H1 (cell line): ENCODE measurements around the gene GSTCD. TPM values are rescaled to one million over a fixed set of nuclear protein-coding genes. Genes with fewer than 3 reads are reported as not detected.
A peak's percentile ranks its signal among the peaks of the same experiment; 100 is the strongest.

Experiments
- CTCF ChIA-PET: fragments of 300-600 bp; sonication (Branson Sonifier 250); formaldehyde crosslinking; loops from one replicate; lab custom pipeline; 2021; ENCODE audit not compliant: partially characterized antibody; lab: Charles Lee
- POLR2A ChIA-PET: fragments of 300-600 bp; sonication (Branson Sonifier 250); formaldehyde crosslinking; loops from one replicate; lab custom pipeline; 2021; ENCODE audit warnings: inconsistent platforms; ENCODE audit not compliant: partially characterized antibody; lab: Charles Lee
- DNase-seq, 2 experiments: peaks; one replicate each; pipeline versions ENCODE4 v3.0.0 to v3.0.0-alpha.2; 2010 to 2022; ENCODE audit warnings: low spot score in 2 of 2, low read depth in 1 of 2, mixed read lengths in 1 of 2
- FAIRE-seq: peaks from 2 replicates; lab custom pipeline; 2011; peaks lifted over from hg19 to GRCh38; lab: Jason Lieb, UNC
- H2AFZ ChIP-seq: 2 replicates; pipeline ENCODE4 v1.8.1; 2012; ENCODE audit warnings: low read length, inconsistent platforms
- H2AK5ac ChIP-seq: 2 replicates; pipeline ENCODE4 v1.6.1; 2013; ENCODE audit warnings: low read depth, low read length
- H2BK120ac ChIP-seq: replicated peaks from 2 replicates; pipeline ENCODE3; 2013; ENCODE audit warnings: low read depth, low read length, inconsistent platforms
- H2BK12ac ChIP-seq: 2 replicates; pipeline ENCODE4 v1.6.1; 2013; ENCODE audit warnings: low read depth, low read length
- H2BK15ac ChIP-seq: 2 replicates; pipeline ENCODE4 v1.6.1; 2013; ENCODE audit warnings: low read length
- H2BK20ac ChIP-seq: 2 replicates; pipeline ENCODE4 v1.6.1; 2013; ENCODE audit warnings: low read length
- H2BK5ac ChIP-seq: 2 replicates; pipeline ENCODE4 v1.6.1; 2013; ENCODE audit warnings: low read depth, low read length
- H3K14ac ChIP-seq: 2 replicates; pipeline ENCODE4 v1.6.1; 2013; ENCODE audit warnings: inconsistent platforms; ENCODE audit not compliant: insufficient read length
- H3K18ac ChIP-seq: 2 replicates; pipeline ENCODE4 v1.6.1; 2013; ENCODE audit warnings: low read length; ENCODE audit errors: extremely low read depth
- H3K23ac ChIP-seq: 2 replicates; pipeline ENCODE4 v1.6.1; 2013; ENCODE audit warnings: inconsistent platforms; ENCODE audit not compliant: insufficient read length
- H3K23me2 ChIP-seq: 2 replicates; pipeline ENCODE4 v1.6.1; 2013; ENCODE audit warnings: low read depth, low read length
- H3K27ac ChIP-seq: 2 replicates; pipeline ENCODE4 v1.6.1; 2011; ENCODE audit warnings: low read depth, low read length, inconsistent platforms
- H3K27me3 ChIP-seq, 4 experiments: replicated peaks in 1 of 4; 1 replicate in 1 of 4; 2 replicates in 3 of 4; pipeline versions ENCODE4 v1.6.1 to v1.8.1; 2011 to 2013; ENCODE audit warnings: low read length in 3 of 4, mild to moderate bottlenecking in 3 of 4, inconsistent platforms in 2 of 4, mixed read lengths in 2 of 4, moderate library complexity in 1 of 4; ENCODE audit not compliant: control insufficient read depth in 3 of 4, insufficient read depth in 3 of 4; ENCODE audit errors: extremely low read depth in 1 of 4
- H3K36me3 ChIP-seq, 4 experiments: 2 replicates each; pipeline versions ENCODE4 v1.6.1 to v1.8.1; 2011 to 2013; ENCODE audit warnings: mild to moderate bottlenecking in 4 of 4, low read length in 3 of 4, moderate library complexity in 2 of 4, control low read depth in 1 of 4, inconsistent platforms in 1 of 4; ENCODE audit not compliant: insufficient read depth in 4 of 4, control insufficient read depth in 2 of 4
- H3K4ac ChIP-seq: replicated peaks from 2 replicates; pipeline ENCODE3; 2013; ENCODE audit warnings: low read length, low read depth, mixed read lengths, inconsistent platforms; ENCODE audit not compliant: insufficient read length
- H3K4me1 ChIP-seq, 4 experiments: replicated peaks in 1 of 4; 1 replicate in 1 of 4; 2 replicates in 3 of 4; pipeline versions ENCODE4 v1.6.1 to v1.8.1; 2011 to 2013; ENCODE audit warnings: low read length in 3 of 4, inconsistent platforms in 2 of 4, mixed read lengths in 1 of 4; ENCODE audit not compliant: insufficient read depth in 4 of 4, control insufficient read depth in 3 of 4
- H3K4me2 ChIP-seq, 2 experiments: 2 replicates each; pipeline versions ENCODE4 v1.6.1 to v1.8.1; 2011 to 2013; ENCODE audit warnings: low read depth in 2 of 2, low read length in 2 of 2, control low read depth in 1 of 2, inconsistent platforms in 1 of 2, mild to moderate bottlenecking in 1 of 2; ENCODE audit not compliant: insufficient read depth in 1 of 2
- H3K4me3 ChIP-seq, 4 experiments: fragments of 200-600, 300-600 bp in 1 of 4; sonication (generic), shearing (Covaris generic), sonication (Bioruptor Twin) in 1 of 4; 2 replicates each; pipeline versions ENCODE4 v1.5.1 to v1.8.1; 2011 to 2016; ENCODE audit warnings: low read length in 4 of 4, low read depth in 3 of 4, control low read depth in 2 of 4, inconsistent platforms in 2 of 4, mild to moderate bottlenecking in 2 of 4, mixed read lengths in 1 of 4, moderate library complexity in 1 of 4; ENCODE audit not compliant: insufficient read depth in 2 of 4; ENCODE audit errors: extremely low read depth in 1 of 4
- H3K56ac ChIP-seq: replicated peaks from 2 replicates; pipeline ENCODE3; 2013; ENCODE audit warnings: low read depth, mild to moderate bottlenecking, mixed read lengths, low read length, inconsistent platforms; ENCODE audit not compliant: insufficient read length
- H3K79me1 ChIP-seq: 2 replicates; pipeline ENCODE4 v1.6.1; 2013; ENCODE audit warnings: low read depth, low read length, control low read depth
- H3K79me2 ChIP-seq, 2 experiments: 2 replicates each; pipeline versions ENCODE4 v1.6.1 to v1.8.1; 2012 to 2013; ENCODE audit warnings: low read length in 2 of 2, mild to moderate bottlenecking in 2 of 2, inconsistent platforms in 1 of 2; ENCODE audit not compliant: insufficient read depth in 2 of 2, control insufficient read depth in 1 of 2
- H3K9ac ChIP-seq, 4 experiments: replicated peaks in 1 of 4; 1 replicate in 1 of 4; 2 replicates in 3 of 4; pipeline versions ENCODE4 v1.6.1 to v1.8.1; 2011 to 2013; ENCODE audit warnings: low read depth in 3 of 4, low read length in 3 of 4, control low read depth in 2 of 4, mild to moderate bottlenecking in 2 of 4, moderate library complexity in 2 of 4, inconsistent platforms in 1 of 4; ENCODE audit errors: extremely low read depth in 1 of 4
- H3K9me3 ChIP-seq, 2 experiments: 2 replicates each; pipeline versions ENCODE4 v1.6.1 to v1.8.1; 2012 to 2013; ENCODE audit warnings: mild to moderate bottlenecking in 2 of 2, moderate library complexity in 2 of 2, control low read depth in 1 of 2, inconsistent platforms in 1 of 2, low read depth in 1 of 2, low read length in 1 of 2, mixed read lengths in 1 of 2; ENCODE audit not compliant: insufficient read depth in 2 of 2
- H4K20me1 ChIP-seq, 2 experiments: replicated peaks in 1 of 2; 2 replicates each; pipeline versions ENCODE3 to v1.8.1; 2011 to 2013; ENCODE audit warnings: inconsistent platforms in 2 of 2, low read length in 2 of 2, mild to moderate bottlenecking in 1 of 2; ENCODE audit not compliant: insufficient read depth in 2 of 2, control insufficient read depth in 1 of 2
- H4K5ac ChIP-seq: 2 replicates; pipeline ENCODE4 v1.6.1; 2013; ENCODE audit warnings: low read length, low read depth, mixed read lengths, inconsistent platforms; ENCODE audit not compliant: insufficient read length
- H4K8ac ChIP-seq: 2 replicates; pipeline ENCODE4 v1.8.0; 2013; ENCODE audit warnings: mild to moderate bottlenecking, moderate library complexity, low read length, inconsistent platforms; ENCODE audit not compliant: insufficient read depth; ENCODE audit errors: extremely low read depth
- H4K91ac ChIP-seq: replicated peaks from 2 replicates; pipeline ENCODE3; 2013; ENCODE audit warnings: low read length, mixed read lengths, inconsistent platforms; ENCODE audit not compliant: insufficient read length
- MAX ChIP-seq: IDR thresholded peaks from 2 replicates; pipeline ENCODE4 v1.6.1; 2012; ENCODE audit warnings: inconsistent platforms
- POLR2AphosphoS5 ChIP-seq: IDR thresholded peaks from 2 replicates; pipeline ENCODE4 v1.6.1; 2011; ENCODE audit warnings: low read depth, low read length
- RBBP5 ChIP-seq: IDR thresholded peaks from 2 replicates; pipeline ENCODE4 v1.7.1; 2012; ENCODE audit warnings: low read depth, mild to moderate bottlenecking, inconsistent platforms, low read length, moderate library complexity, borderline replicate concordance
- RNF2 ChIP-seq: fragments of 200-900, 300-1000 bp; sonication (generic); IDR thresholded peaks from 2 replicates; pipeline ENCODE4 v1.7.1; 2016; ENCODE audit warnings: borderline replicate concordance, low read depth, mild to moderate bottlenecking, antibody characterized with exemption, low read length; ENCODE audit not compliant: poor library complexity, severe bottlenecking; ENCODE audit errors: missing control alignments
- SP4 ChIP-seq: IDR thresholded peaks from 2 replicates; pipeline ENCODE4 v1.6.1; 2012; ENCODE audit warnings: low read length, inconsistent platforms
- SUZ12 ChIP-seq: fragments of 200-600 bp; sonication (generic); IDR thresholded peaks from 2 replicates; pipeline ENCODE4 v1.6.1; 2012; ENCODE audit warnings: mild to moderate bottlenecking, inconsistent platforms, low read length, moderate library complexity, mixed read lengths
- TAF1 ChIP-seq: IDR thresholded peaks from 2 replicates; pipeline ENCODE4 v1.6.1; 2011; ENCODE audit warnings: mild to moderate bottlenecking, low read depth, low read length
- WGBS, 2 experiments: shearing (Covaris generic) in 1 of 2; methylation state at CpG; one replicate each; pipeline versions ENCODE4 v1.1.6 to v1.1.7; 2013 to 2015; ENCODE audit warnings: low lambda C conversion rate in 2 of 2, mixed read lengths in 2 of 2, inconsistent platforms in 1 of 2, low coverage in 1 of 2, missing lambda C conversion rate in 1 of 2; ENCODE audit not compliant: insufficient replicate concordance in 2 of 2, insufficient coverage in 1 of 2, insufficient read length in 1 of 2; ENCODE audit errors: extremely low coverage in 1 of 2, missing lambda C conversion rate in 1 of 2; 5-methylcytosine and 5-hydroxymethylcytosine counted together
- polyA plus RNA-seq, 7 experiments: library from polyadenylated mRNA; depleted of rRNA in 3 of 7; stranded (reverse) in 5 of 7; unstranded in 2 of 7; fragments of >200 nt in 5 of 7; fragments of 200-250 nt in 2 of 7; gene quantifications; 1 replicate in 5 of 7; 2 replicates in 1 of 7; 4 replicates in 1 of 7; pipeline versions ENCODE4 v1.2.1 to v1.2.3, GENCODE V29; 2011 to 2013; ENCODE audit warnings: missing spikeins in 2 of 7, mixed read lengths in 2 of 7
- total RNA-seq: library from RNA; stranded (reverse); fragmentation: NEBNext Ultra II Directional; extraction: Animal tissue kit (Norgen Biotek cat#: 25700); gene quantifications from 2 replicates; pipeline ENCODE4 v1.2.1, GENCODE V29; 2021

Gene GSTCD
- total and polyA plus RNA-seq, 2 of the 8 experiments (the other 6 are each of a cell fraction or from before 2014, with no cell fraction given), result 8.5 to 24.6 TPM

- peak overlapping the region; percentile 57 to 78 (median 60) for H3K4me3 ChIP-seq
- H3K27me3 ChIP-seq, result peaks cover 19 to 52% (median 38%) of the 10 kb centered on the region in 4 experiments
- no peak overlapping the region for H3K9ac ChIP-seq
- H4K91ac ChIP-seq, result no peak overlapping the region
- no peak overlapping the region for H3K14ac ChIP-seq
- no peak overlapping the region for H2AK5ac ChIP-seq
- no peak overlapping the region for H2BK12ac ChIP-seq
- H3K4ac ChIP-seq, result no peak overlapping the region
- no peak overlapping the region for H2BK15ac ChIP-seq
- no peaks in the 10 kb centered on the region for H3K36me3 ChIP-seq
- H3K79me2 ChIP-seq, result no peaks in the 10 kb centered on the region
- H4K5ac ChIP-seq, result no peak overlapping the region
- peak overlapping the region; percentile 77 to 91 for H3K4me2 ChIP-seq
- DNase-seq (peak in 1 of 2 experiments; percentile 69), FAIRE-seq (no peak)
- no peaks in the 10 kb centered on the region for H3K79me1 ChIP-seq
- H3K9me3 ChIP-seq, result no peaks in the 10 kb centered on the region
- ChIA-PET CTCF (no interaction called here), POLR2A (no interaction called here)
- H2BK20ac ChIP-seq, result no peak overlapping the region
- no peak overlapping the region for H3K23ac ChIP-seq
- peaks cover 17% of the 10 kb centered on the region; the same call in 1 of the 2 replicates for H3K23me2 ChIP-seq
- no peak overlapping the region for H2BK120ac ChIP-seq
- H4K8ac ChIP-seq, result peak overlapping the region; percentile 82; the same call in 1 of the 2 replicates
- H3K18ac ChIP-seq, result no peak overlapping the region; the same call in 1 of the 2 replicates
- no peaks in the 10 kb centered on the region for H4K20me1 ChIP-seq
- WGBS, 2 experiments, result 5% methylated on average over 54 of the region's 84 CpGs; no CpG with 5 or more reads in 1 of the 2 experiments
- no peak overlapping the region for H3K56ac ChIP-seq
- H3K4me1 ChIP-seq, result peaks cover 0 to 9% (median 5%) of the 10 kb centered on the region in 4 experiments; a peak in 4 of 7 replicates
- H2BK5ac ChIP-seq, result no peak overlapping the region
- H3K27ac ChIP-seq, result no peak overlapping the region
- peak overlapping the region; percentile 23; the same call in 1 of the 2 replicates for H2AFZ ChIP-seq
- TF ChIP-seq SP4 (no peak), RNF2 (peak; percentile 80), RBBP5 (peak; percentile 29; the same call in 1 of the 2 replicates), TAF1 (no peak), POLR2AphosphoS5 (no peak), SUZ12 (peak; percentile 92), MAX (peak; percentile 35; the same call in 1 of the 2 replicates)
These were observed 187.2 kb downstream of the GSTCD start for GRCh38 chr4:105895583-105896460.
